Mucosa of descending colon (tissue), 3 donors: ENCODE measurements around the gene NAA60. TPM values are rescaled to one million over a fixed set of nuclear protein-coding genes. Genes with fewer than 3 reads are reported as not detected.

Experiments used
- ATAC-seq: fragments of 200-7000 bp; cut with Tn5 transposase; one replicate; pipeline ENCODE4 v1.9.1; 2020; ENCODE audit warnings: mild to moderate bottlenecking, moderate library complexity
- DNase-seq, 3 donors: peaks; one replicate each; pipeline ENCODE4 v3.0.0-alpha.2; 2020
- H3K36me3 ChIP-seq: fragments of 200-600 bp; one replicate; pipeline ENCODE4 v1.8.0; 2021; ENCODE audit warnings: low read depth, mild to moderate bottlenecking
- H3K4me1 ChIP-seq: fragments of 200-600 bp; one replicate; pipeline ENCODE4 v1.8.0; 2021; ENCODE audit warnings: low read depth, mild to moderate bottlenecking
- H3K4me3 ChIP-seq: fragments of 200-600 bp; one replicate; pipeline ENCODE4 v1.8.0; 2021; ENCODE audit warnings: mild to moderate bottlenecking
- H3K9me3 ChIP-seq: fragments of 200-600 bp; one replicate; pipeline ENCODE4 v1.8.0; 2021; ENCODE audit warnings: mild to moderate bottlenecking
- CTCF ChIP-seq: fragments of 200-600 bp; IDR thresholded peaks from one replicate; pipeline ENCODE4 v1.8.0; 2022; ENCODE audit warnings: antibody characterized with exemption, mild to moderate bottlenecking
- intact Hi-C, 2 donors: fragments of 100-400 bp; cut with DNase I in 1 of 2; cut with micrococcal nuclease in 1 of 2; formaldehyde crosslinking; loops; one replicate each; pipeline versions ENCODE4 v1.11.0 to v1.11.1; 2022; cut with DNase I, micrococcal nuclease
- total RNA-seq, 3 donors: library from RNA; stranded (reverse); fragmentation: NEBNext Ultra II Directional in 2 of 3; extraction: Animal tissue kit (Norgen Biotek cat#: 25700) in 2 of 3; gene quantifications; one replicate each; pipeline versions ENCODE4 v1.2.1 to v1.2.4, GENCODE V29; 2021 to 2023
- donor health status: DM: no; HTN: no; CAD: no; lungs with moderate emphysema.
- donor health status: DM: no; HTN: no; CAD: no.
- donor health status: DM: no; HTN: yes; CAD: no.

The NAA60 gene
- total RNA-seq, 3 donors from 2014 or later = 72.2 to 94.7 (median 83.3) TPM

DNA sequence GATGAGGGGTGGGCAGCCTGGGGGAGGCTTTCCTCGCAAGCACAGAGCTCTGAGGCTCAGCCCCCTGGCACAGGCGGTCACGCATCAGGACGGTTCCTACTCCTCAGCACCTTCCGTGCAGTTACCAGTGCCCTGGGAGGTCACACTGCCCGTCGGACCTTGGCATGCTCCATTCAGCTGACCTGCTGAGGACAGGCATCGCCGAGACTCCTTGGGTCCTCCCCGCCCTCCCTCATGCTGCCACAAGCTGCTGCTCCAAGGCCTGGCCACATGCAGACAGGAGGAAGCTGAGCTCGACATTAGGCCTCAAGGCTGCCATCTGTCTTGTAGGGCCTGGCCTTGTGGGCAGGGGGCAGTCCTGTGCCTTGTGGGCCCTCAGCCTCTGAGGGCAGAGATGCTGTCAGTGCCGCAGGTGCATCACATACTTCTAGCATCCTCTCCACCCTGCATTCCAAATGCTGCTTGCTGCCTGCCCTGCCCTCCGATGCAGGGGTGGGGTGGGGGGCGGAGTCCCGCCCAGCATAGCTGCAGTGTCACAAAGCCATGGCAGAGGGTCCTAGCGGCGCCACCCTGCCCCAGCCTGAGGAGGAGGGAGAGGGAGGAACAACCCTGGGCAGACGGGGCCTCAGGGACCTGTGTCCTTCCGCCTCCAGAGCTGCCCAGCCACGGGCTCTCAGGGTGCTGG, 42.5 kb downstream of the NAA60 start:
- no peak for TF ChIP-seq CTCF
- intact Hi-C loops = no loop called here
- H3K36me3 ChIP-seq = peaks cover 23% of the 10 kb centered on the region
- H3K4me1 ChIP-seq = no peaks in the 10 kb centered on the region
- ATAC-seq = no peak
- no peaks in the 10 kb centered on the region for H3K9me3 ChIP-seq
- H3K4me3 ChIP-seq = no peak overlapping the region
- peak in 2 of 3 donors; percentile 24 to 48 for DNase-seq

- H3K4me3 ChIP-seq = no peak overlapping the region
- H3K4me1 ChIP-seq = no peaks in the 10 kb centered on the region
- H3K9me3 ChIP-seq = no peaks in the 10 kb centered on the region
- intact Hi-C loops = no loop called here
- ATAC-seq (peak; percentile 31), DNase-seq (peak in 2 of 3 donors; percentile 24 to 40)
- no peak for TF ChIP-seq CTCF
- H3K36me3 ChIP-seq = peaks cover 23% of the 10 kb centered on the region
Measured at GRCh38 chr16:3486506-3487215, 43.2 kb downstream of the NAA60 start.

- intact Hi-C loops = no loop called here
- DNase-seq = peak in 1 of 3 donors; percentile 39
- TF ChIP-seq CTCF = no peak
- H3K9me3 ChIP-seq = no peaks in the 10 kb centered on the region
- H3K36me3 ChIP-seq = peaks cover 20% of the 10 kb centered on the region
- H3K4me1 ChIP-seq = no peaks in the 10 kb centered on the region
- no peak overlapping the region for H3K4me3 ChIP-seq
- no peak for ATAC-seq
Measured at GRCh38 chr16:3487521-3488410, 44.3 kb downstream of the NAA60 start.

GRCh38 chr16:3488801-3489200, 45.3 kb downstream of the NAA60 start:
- no peak for ATAC-seq
- TF ChIP-seq CTCF = no peak
- intact Hi-C loops = no loop called here
- no peaks in the 10 kb centered on the region for H3K4me1 ChIP-seq
- DNase-seq = no peak
- H3K4me3 ChIP-seq = no peak overlapping the region
- peaks cover 16% of the 10 kb centered on the region for H3K36me3 ChIP-seq
- no peaks in the 10 kb centered on the region for H3K9me3 ChIP-seq

- no peaks in the 10 kb centered on the region for H3K9me3 ChIP-seq
- no peak for TF ChIP-seq CTCF
- no peaks in the 10 kb centered on the region for H3K36me3 ChIP-seq
- intact Hi-C loops = no loop called here
- ATAC-seq (peak; percentile 29), DNase-seq (peak in 2 of 3 donors; percentile 37 to 48)
- no peak overlapping the region for H3K4me3 ChIP-seq
- H3K4me1 ChIP-seq = no peaks in the 10 kb centered on the region
Measured at GRCh38 chr16:3490911-3491629, 47.6 kb downstream of the NAA60 start.
